GM21515 (cell line): Measurements from ENCODE around the gene PDZRN3.

Experiments
- ATAC-seq: cut with Tn5 transposase; IDR thresholded peaks from one replicate; pipeline ENCODE4 v1.9.1; 2021; ENCODE audit not compliant: unreplicated experiment

The PDZRN3 gene

GRCh38 chr3:73497646-73498406 lies 126.9 kb downstream of the PDZRN3 start:
- ATAC-seq, result no peak

GRCh38 chr3:73493543-73494308 lies 131.0 kb downstream of the PDZRN3 start:
- no peak for ATAC-seq

GRCh38 chr3:73492186-73492585 lies 132.6 kb downstream of the PDZRN3 start:
- ATAC-seq, result no peak

- ATAC-seq, result no peak
Measured at GRCh38 chr3:73491287-73491662, 133.5 kb downstream of the PDZRN3 start.

- no peak for ATAC-seq
Measured at GRCh38 chr3:73490453-73491286, 134.1 kb downstream of the PDZRN3 start.

GRCh38 chr3:73485877-73486330 lies 138.8 kb downstream of the PDZRN3 start:
- no peak for ATAC-seq

GRCh38 chr3:73484656-73485248 lies 140.0 kb downstream of the PDZRN3 start:
- ATAC-seq, result peak; percentile 92

- no peak for ATAC-seq
Measured at GRCh38 chr3:73481888-73482287, 142.9 kb downstream of the PDZRN3 start.

- no peak for ATAC-seq
Measured at GRCh38 chr3:73480187-73480672, 144.5 kb downstream of the PDZRN3 start.

GRCh38 chr3:73479325-73479724 lies 145.4 kb downstream of the PDZRN3 start:
- no peak for ATAC-seq

- no peak for ATAC-seq
Measured at GRCh38 chr3:73478858-73479257, 145.9 kb downstream of the PDZRN3 start.

GRCh38 chr3:73475717-73476116 lies 149.0 kb downstream of the PDZRN3 start:
- ATAC-seq, result no peak

GRCh38 chr3:73475175-73475574 lies 149.6 kb downstream of the PDZRN3 start:
- no peak for ATAC-seq

GRCh38 chr3:73474619-73475018 lies 150.1 kb downstream of the PDZRN3 start:
- no peak for ATAC-seq

GRCh38 chr3:73473898-73474416 lies 150.8 kb downstream of the PDZRN3 start:
- no peak for ATAC-seq

GRCh38 chr3:73473181-73473897 lies 151.4 kb downstream of the PDZRN3 start:
- no peak for ATAC-seq

- no peak for ATAC-seq
Measured at GRCh38 chr3:73471986-73472787, 152.6 kb downstream of the PDZRN3 start.

GRCh38 chr3:73470860-73471259 lies 153.9 kb downstream of the PDZRN3 start:
- ATAC-seq, result no peak

GRCh38 chr3:73469331-73469730 lies 155.4 kb downstream of the PDZRN3 start:
- ATAC-seq, result no peak
